Prostate gland (tissue), 2 donors: ENCODE data around the gene IPO5. TPM values are rescaled to one million over a fixed set of nuclear protein-coding genes. Genes with fewer than 3 reads are reported as not detected.

Experiments used
- DNase-seq: peaks from one replicate; pipeline ENCODE4 v3.0.0-alpha.2; 2019; ENCODE audit warnings: low spot score
- H3K27ac ChIP-seq, 2 donors: fragments of 200-600 bp; sonication (generic); 2 replicates each; pipeline ENCODE4 v1.5.1; 2017 to 2019
- H3K27me3 ChIP-seq: fragments of 200-600 bp; sonication (generic); replicated peaks from 2 replicates; pipeline ENCODE4 v1.5.1; 2019; ENCODE audit not compliant: insufficient read depth
- H3K36me3 ChIP-seq, 2 donors: fragments of 200-600 bp; sonication (generic); 1 replicate in 1 of 2; 2 replicates in 1 of 2; pipeline versions ENCODE4 v1.5.1 to v1.8.1; 2017 to 2019
- H3K4me1 ChIP-seq: fragments of 200-600 bp; sonication (generic); replicated peaks from 2 replicates; pipeline ENCODE4 v1.5.1; 2019
- H3K4me3 ChIP-seq, 2 donors: fragments of 200-600 bp; sonication (generic); 2 replicates each; pipeline ENCODE4 v1.5.1; 2017 to 2019
- H3K9me3 ChIP-seq: fragments of 200-600 bp; sonication (generic); 2 replicates; pipeline ENCODE4 v1.5.1; 2017
- POLR2A ChIP-seq: fragments of 450-650 bp; IDR thresholded peaks from one replicate; pipeline ENCODE4 v1.6.1; 2016; ENCODE audit warnings: antibody characterized with exemption, mild to moderate bottlenecking
- POLR2AphosphoS5 ChIP-seq: sonication (generic); formaldehyde crosslinking; IDR thresholded peaks from one replicate; pipeline ENCODE4 v1.6.1; 2017; ENCODE audit warnings: antibody characterized with exemption
- WGBS: methylation state at CpG from one replicate; pipeline ENCODE4 v1.1.5; 2018; 5-methylcytosine and 5-hydroxymethylcytosine counted together
- intact Hi-C: fragments of 100-400 bp; cut with DNase I; formaldehyde crosslinking; loops from one replicate; pipeline ENCODE4 v1.14.2; 2022
- total RNA-seq, 2 donors: library from RNA; depleted of rRNA; stranded (reverse); fragments of >200 nt; gene quantifications; one replicate each; pipeline ENCODE4 v1.1.0, GENCODE V29; 2016
- TF ChIP-seq, protein P1 (sequence below), 4 experiments: fragments of 200-600 bp in 2 of 4; fragments of 450-650 bp in 2 of 4; sonication (generic) in 2 of 4; IDR thresholded peaks; 1 replicate in 3 of 4; 2 replicates in 1 of 4; pipeline ENCODE4 v1.5.1; 2016 to 2019; ENCODE audit warnings: antibody characterized with exemption in 4 of 4, mild to moderate bottlenecking in 2 of 4, moderate library complexity in 2 of 4

Gene IPO5
- total RNA-seq, 2 donors from 2014 or later, result 59.4 to 117 TPM

DNA sequence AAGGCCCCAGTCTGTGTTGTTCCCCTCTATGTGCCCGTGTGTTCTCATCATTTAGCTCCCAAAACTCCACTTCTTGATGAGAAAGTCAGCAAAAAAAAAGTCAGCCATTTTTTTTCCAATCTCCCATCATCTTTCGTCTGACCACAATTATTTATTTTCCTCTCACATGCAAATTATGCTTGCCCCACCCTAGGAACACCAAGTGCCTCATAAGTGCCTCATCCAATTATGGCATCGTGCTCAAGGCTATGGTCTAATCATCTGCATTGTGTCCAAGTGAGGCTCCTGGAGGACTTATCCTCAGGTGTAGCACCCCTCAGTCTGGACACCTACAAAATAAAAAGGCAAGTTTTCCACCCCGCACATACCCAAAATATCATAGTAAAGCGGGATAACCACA is 20.8 kb upstream of the IPO5 start:
- TF ChIP-seq, protein P1, sequence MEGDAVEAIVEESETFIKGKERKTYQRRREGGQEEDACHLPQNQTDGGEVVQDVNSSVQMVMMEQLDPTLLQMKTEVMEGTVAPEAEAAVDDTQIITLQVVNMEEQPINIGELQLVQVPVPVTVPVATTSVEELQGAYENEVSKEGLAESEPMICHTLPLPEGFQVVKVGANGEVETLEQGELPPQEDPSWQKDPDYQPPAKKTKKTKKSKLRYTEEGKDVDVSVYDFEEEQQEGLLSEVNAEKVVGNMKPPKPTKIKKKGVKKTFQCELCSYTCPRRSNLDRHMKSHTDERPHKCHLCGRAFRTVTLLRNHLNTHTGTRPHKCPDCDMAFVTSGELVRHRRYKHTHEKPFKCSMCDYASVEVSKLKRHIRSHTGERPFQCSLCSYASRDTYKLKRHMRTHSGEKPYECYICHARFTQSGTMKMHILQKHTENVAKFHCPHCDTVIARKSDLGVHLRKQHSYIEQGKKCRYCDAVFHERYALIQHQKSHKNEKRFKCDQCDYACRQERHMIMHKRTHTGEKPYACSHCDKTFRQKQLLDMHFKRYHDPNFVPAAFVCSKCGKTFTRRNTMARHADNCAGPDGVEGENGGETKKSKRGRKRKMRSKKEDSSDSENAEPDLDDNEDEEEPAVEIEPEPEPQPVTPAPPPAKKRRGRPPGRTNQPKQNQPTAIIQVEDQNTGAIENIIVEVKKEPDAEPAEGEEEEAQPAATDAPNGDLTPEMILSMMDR (IDR thresholded peaks at IDR 0.05), result no peak
- TF ChIP-seq POLR2AphosphoS5 (no peak), POLR2A (no peak)
- no peaks in the 10 kb centered on the region for H3K4me1 ChIP-seq
- no peaks in the 10 kb centered on the region for H3K27me3 ChIP-seq
- H3K4me3 ChIP-seq, result no peak overlapping the region
- H3K36me3 ChIP-seq, result no peaks in the 10 kb centered on the region
- no peak overlapping the region for H3K27ac ChIP-seq
- WGBS, result 87% methylated on average over 5 of the region's 5 CpGs
- H3K9me3 ChIP-seq, result no peaks in the 10 kb centered on the region
- no peak for DNase-seq
- intact Hi-C loops, result no loop called here

DNA sequence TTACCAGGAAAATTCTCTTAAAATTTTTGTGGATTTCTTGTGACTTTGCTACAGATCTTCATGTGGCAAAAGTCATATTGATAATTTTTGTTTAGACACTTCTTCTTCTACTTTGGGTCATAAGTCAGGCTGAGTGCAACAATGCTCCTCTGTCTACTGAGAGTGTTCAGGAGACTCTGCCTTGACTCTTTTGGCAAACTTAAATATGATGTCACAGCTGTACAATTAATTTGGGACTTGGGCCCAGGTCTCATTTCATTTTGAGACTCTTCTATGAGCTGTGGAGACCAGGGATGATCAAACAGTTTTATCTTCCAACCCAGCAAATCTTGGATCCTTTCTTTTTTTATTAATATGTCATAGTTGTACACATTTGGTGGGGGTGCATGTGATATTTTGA is 19.7 kb upstream of the IPO5 start:
- Histone ChIP-seq H3K27ac (no peak overlapping the region), H3K36me3 (no peaks in the 10 kb centered on the region), H3K4me1 (no peaks in the 10 kb centered on the region), H3K4me3 (no peak overlapping the region), H3K27me3 (no peaks in the 10 kb centered on the region), H3K9me3 (no peaks in the 10 kb centered on the region)
- intact Hi-C loops, result no loop called here
- TF ChIP-seq POLR2AphosphoS5 (no peak), POLR2A (no peak)
- DNase-seq, result no peak

DNA sequence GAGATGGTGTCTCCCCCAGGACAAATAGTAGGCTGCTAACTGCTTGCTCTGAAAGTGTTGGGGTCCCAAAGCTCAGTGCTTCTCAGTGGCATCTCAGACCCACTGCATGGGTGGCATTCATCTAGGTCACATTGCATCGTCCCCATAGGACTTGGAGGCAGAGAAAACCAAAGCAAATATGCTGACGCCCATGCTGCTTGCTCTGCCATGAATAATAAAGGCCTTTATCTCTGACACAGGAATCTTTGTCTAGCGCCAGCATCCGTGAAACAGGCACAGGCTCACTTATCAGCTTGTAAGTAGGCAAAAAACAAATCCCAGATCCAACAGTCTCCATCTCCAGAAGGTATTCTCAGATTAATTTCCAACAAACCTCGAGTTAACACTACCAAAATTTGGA is 18.9 kb upstream of the IPO5 start:
- no peaks in the 10 kb centered on the region for H3K4me1 ChIP-seq
- intact Hi-C loops, result no loop called here
- TF ChIP-seq POLR2AphosphoS5 (no peak), POLR2A (no peak)
- TF ChIP-seq, protein P1 (IDR thresholded peaks at IDR 0.05), result no peak
- H3K27me3 ChIP-seq, result no peaks in the 10 kb centered on the region
- no peak overlapping the region for H3K4me3 ChIP-seq
- DNase-seq, result no peak
- H3K27ac ChIP-seq, result no peak overlapping the region
- H3K9me3 ChIP-seq, result no peaks in the 10 kb centered on the region
- WGBS, result 31% methylated on average over 5 of the region's 5 CpGs
- no peaks in the 10 kb centered on the region for H3K36me3 ChIP-seq

DNA sequence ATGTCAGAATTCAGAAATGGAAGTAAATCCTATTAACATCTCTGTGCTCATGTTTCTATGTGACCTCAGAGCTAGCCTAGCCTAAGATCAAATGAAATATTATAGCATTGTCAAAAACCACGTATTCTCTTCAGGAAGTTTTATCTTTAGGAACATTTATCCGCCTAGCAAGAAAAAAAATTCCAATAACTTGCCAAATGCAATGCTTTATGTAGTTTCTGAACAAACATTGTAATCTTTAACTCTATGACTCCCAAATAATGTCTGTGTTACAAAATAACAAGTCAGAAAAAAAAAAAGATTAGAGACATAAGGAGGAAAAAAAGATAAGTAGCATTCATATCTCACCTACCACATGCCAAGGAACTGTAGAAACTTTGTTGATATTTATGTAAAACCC is 18.4 kb upstream of the IPO5 start:
- Histone ChIP-seq H3K36me3 (no peaks in the 10 kb centered on the region), H3K9me3 (no peaks in the 10 kb centered on the region), H3K27ac (no peak overlapping the region), H3K27me3 (no peaks in the 10 kb centered on the region), H3K4me1 (no peaks in the 10 kb centered on the region), H3K4me3 (no peak overlapping the region)
- no peak for DNase-seq
- TF ChIP-seq, protein P1 (IDR thresholded peaks at IDR 0.05), result no peak
- TF ChIP-seq POLR2AphosphoS5 (no peak), POLR2A (no peak)
- 23% methylated on average over 2 of the region's 2 CpGs for WGBS
- intact Hi-C loops, result no loop called here

DNA sequence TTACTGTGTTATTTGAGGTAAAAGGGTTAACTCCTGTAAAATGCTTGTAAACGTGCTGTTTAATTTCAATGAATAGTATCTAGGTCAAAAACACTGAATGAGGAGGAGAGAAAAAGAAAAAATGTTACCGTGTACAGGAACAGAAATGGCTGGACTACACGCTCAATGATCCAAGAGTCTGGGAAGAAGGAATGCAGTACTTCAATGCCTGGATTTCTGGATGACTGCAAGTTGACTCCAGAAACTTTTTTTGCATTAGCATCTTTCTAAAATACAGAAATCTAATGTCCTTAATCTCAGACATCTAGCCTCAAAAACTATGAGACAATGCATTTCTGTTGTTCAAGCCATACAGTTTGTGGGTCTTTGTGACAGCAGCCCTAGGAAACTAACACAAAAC is 17.4 kb upstream of the IPO5 start:
- Histone ChIP-seq H3K4me1 (no peaks in the 10 kb centered on the region), H3K9me3 (no peaks in the 10 kb centered on the region), H3K27ac (no peak overlapping the region), H3K36me3 (no peaks in the 10 kb centered on the region), H3K4me3 (no peak overlapping the region), H3K27me3 (no peaks in the 10 kb centered on the region)
- WGBS, result 30% methylated on average over 3 of the region's 3 CpGs
- intact Hi-C loops, result no loop called here
- no peak for DNase-seq
- TF ChIP-seq POLR2AphosphoS5 (no peak), POLR2A (no peak)
- TF ChIP-seq, protein P1 (IDR thresholded peaks at IDR 0.05), result no peak
